ENCODE results near the gene PARD3B.

Gene PARD3B

DNA sequence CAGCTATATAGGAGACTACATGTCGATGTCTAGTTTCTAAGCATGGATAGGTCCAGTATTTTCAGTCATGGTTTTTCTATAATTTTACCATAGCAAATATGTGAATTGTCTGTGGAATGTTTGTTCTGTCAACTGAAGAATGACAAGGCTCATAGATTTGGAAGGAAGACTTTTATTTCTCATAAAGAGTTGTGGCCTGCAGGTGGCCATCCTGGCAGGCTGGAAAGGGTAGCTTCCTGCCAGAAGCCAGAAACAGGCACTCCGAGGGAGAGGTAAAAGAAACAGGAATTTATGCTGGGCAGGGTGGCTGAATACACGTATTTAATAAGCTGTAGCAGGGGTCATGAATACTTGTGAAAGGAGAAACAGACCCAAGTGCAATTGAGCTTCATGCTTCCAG is 182.1 kb downstream of the PARD3B start:
- FAIRE-seq, result no peak
- no peak for DNase-seq (ENCODE audit: insufficient read length, low spot score)
- TF ChIP-seq POLR2A (IDR thresholded peaks at IDR 0.05; ENCODE audit: low read depth, low read length), result no peak

DNA sequence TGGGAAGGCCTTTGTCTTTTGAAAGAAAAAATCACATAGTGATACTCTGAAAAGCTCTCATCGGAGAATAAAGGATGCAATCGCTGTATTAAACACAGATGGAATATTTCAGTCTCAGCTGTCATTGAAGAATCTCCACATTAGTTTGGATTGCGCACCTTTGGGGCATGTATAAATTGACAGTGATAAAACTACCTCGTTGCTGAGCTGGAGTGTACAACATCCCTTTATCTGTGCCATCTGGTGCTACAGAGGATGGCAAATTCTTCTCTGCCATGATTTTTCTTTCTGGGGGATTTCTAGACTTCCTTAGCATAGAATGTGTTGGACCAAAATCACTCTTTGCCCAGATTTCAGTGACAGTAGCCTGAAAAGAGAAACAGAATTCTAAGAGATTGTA is 185.3 kb downstream of the PARD3B start:
- no peak for TF ChIP-seq POLR2A (IDR thresholded peaks at IDR 0.05; ENCODE audit: low read depth, low read length)
- FAIRE-seq (no peak), DNase-seq (ENCODE audit: insufficient read length, low spot score) (no peak)

DNA sequence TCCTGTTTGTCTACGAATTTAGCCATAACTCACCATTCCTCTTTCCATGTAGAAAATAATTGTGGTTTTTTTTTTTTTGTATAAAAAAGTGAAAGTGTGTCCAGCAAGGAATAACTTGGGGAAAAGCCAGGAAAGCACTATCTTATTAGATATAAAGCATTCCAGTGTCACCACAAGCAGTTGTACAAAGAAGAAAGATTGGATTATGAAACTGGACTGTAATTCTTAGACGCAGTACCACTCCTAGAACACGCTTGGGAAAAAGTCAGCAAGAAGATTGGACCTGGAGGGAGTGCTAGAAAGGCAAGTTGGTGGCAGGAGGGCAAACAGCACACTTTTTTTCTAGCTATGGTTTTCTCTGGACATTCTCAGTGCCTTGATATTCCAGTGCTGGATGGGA is 186.7 kb downstream of the PARD3B start:
- FAIRE-seq (no peak), DNase-seq (ENCODE audit: insufficient read length, low spot score) (no peak)
- no peak for TF ChIP-seq POLR2A (IDR thresholded peaks at IDR 0.05; ENCODE audit: low read depth, low read length)

DNA sequence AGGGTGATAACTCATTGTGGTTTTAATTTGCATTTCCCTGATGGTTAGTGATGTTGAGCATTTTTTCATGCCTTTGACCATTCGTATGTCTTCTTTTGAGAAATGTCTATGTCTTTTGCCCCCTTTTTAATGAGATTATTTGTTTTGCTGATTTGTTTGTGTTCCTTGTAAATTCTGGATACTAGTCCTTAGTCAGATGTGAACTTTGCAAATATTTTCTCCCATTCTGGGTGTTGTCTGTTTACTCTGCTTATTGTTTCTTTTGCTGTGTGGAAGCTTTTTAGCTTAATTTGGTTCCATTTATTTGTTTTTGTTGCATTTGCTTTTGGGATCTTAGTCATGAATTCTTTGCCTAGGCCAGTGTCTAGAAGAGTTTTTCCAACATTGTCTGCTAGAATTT is 192.0 kb downstream of the PARD3B start:
- DNase-seq (ENCODE audit: insufficient read length, low spot score) (no peak), FAIRE-seq (no peak)
- TF ChIP-seq POLR2A (IDR thresholded peaks at IDR 0.05; ENCODE audit: low read depth, low read length), result no peak

DNA sequence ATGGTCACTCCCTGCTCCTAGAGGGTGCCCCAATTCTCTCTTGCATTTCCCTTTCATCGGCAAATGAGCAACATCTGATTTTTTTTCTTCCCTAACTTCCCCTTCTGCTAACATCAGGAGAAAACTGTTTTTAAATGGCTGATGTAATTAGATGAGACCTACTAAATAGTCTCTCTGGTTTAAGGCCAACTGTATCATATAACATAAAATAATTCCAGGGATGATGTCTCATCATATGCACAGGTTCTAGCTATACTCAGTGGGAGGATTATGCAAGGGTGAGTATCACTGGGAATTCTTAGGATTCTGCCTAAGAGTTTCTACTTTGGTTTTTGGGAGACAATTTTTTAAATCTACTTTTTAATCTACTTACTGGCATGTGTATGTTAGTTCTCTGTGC is 193.4 kb downstream of the PARD3B start:
- FAIRE-seq, result no peak
- DNase-seq (ENCODE audit: insufficient read length, low spot score), result no peak
- no peak for TF ChIP-seq POLR2A (IDR thresholded peaks at IDR 0.05; ENCODE audit: low read depth, low read length)

DNA sequence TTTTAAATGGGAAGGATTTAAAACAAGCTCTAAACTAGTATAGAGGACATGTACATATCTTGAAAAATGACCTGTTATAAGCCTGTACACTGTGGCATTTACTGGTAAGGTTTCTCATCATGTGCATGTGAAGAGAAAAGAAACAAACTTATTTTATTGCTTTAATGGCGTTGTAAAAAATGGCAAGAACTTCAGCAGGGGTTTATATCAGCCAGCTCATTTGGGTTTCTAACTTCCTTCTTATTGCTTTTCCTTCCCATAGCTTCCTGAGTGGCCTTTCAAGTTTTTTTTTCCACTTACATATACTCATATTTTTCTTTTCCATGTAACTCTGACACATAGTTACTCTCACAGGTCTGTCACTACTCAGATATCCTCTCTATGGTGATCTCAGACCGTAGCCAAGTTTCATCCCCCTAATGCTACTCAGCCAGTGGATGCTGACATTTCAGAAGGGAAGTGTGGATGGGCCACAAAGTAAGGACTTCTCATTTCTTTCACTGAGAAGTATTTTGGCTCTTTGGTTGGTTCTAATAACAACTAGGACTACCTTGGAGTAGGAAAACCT is 198.2 kb downstream of the PARD3B start:
- DNase-seq (ENCODE audit: insufficient read length, low spot score) (no peak), FAIRE-seq (no peak)
- no peak for TF ChIP-seq POLR2A (IDR thresholded peaks at IDR 0.05; ENCODE audit: low read depth, low read length)

DNA sequence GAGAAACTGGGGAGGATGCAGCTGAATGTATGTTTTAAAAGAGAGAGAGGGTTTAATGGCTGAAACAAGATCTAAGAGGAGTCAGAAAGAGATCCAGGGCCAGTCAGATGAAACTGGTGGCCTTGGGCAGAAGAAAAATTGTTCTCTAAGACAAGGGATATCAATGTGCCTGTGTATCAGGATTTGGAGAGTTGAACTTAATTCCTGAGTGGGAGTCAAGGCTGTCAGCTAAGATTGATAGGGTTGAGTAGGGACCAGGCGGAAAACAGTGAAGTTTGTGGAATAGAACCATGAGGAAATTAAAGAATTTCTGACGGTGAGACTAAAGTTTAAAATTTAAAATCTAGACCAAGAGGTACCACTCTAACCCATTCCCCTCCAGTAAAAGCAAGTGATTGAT is 199.2 kb downstream of the PARD3B start:
- DNase-seq (ENCODE audit: insufficient read length, low spot score) (no peak), FAIRE-seq (no peak)
- no peak for TF ChIP-seq POLR2A (IDR thresholded peaks at IDR 0.05; ENCODE audit: low read depth, low read length)

DNA sequence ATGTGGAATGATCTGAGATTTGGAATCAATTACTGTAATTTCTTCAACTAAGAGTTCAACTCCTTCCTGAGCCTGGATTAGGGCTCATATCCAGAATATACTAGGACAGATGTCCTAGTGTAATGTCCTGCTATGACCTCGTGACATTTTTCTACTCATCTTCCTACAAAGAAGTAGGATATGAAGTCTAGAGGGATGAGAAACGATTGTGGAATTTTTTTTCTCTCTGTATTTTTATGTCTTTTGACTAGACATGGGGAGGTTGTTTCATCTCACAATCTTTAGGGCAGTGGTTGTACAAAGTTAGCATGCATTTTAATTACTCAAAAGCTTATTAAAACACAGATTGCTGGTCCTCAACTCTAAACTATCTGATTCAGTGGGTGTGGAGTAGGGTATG is 203.0 kb downstream of the PARD3B start:
- FAIRE-seq, result no peak
- no peak for DNase-seq (ENCODE audit: insufficient read length, low spot score)
- TF ChIP-seq POLR2A (IDR thresholded peaks at IDR 0.05; ENCODE audit: low read depth, low read length), result no peak

DNA sequence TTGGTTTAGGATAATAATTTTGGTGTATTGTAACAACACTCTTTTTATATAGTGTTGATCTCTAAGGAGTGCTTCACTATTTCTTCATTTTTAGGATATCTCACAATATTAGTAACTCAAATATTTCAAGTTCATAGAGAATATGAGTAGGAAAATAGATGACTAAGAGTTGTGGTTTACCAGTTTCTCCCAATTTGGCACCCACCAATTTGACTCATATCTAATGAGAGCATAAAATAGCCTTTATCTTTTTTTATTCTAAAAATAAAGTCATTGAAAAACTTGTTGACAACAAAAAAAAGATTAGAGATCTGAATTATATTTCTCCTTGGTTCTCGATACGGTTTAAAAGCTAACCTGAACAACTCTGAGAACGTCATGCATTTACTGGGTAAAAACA is 204.0 kb downstream of the PARD3B start:
- FAIRE-seq (peak; percentile 48), DNase-seq (ENCODE audit: insufficient read length, low spot score) (no peak)
- TF ChIP-seq POLR2A (IDR thresholded peaks at IDR 0.05; ENCODE audit: low read depth, low read length), result no peak

DNA sequence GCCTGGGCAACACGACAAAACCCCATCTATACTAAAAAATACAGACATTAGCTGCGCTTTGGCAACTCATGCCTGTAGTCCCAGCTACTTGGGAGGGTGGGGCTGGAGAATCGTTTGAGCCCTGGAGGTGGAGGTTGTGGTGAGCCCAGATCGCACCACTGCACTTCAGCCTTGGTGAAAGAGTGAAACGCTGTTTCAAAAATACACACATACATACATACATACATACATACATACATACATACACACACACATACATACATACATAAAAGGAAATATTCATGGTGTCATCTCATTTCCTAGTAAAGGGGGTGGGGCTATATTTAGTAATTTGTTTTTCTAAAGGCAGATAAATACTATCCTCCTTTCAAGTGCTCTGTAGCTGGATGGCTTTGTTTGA is 205.1 kb downstream of the PARD3B start:
- no peak for TF ChIP-seq POLR2A (IDR thresholded peaks at IDR 0.05; ENCODE audit: low read depth, low read length)
- FAIRE-seq, result no peak
- no peak for DNase-seq (ENCODE audit: insufficient read length, low spot score)

DNA sequence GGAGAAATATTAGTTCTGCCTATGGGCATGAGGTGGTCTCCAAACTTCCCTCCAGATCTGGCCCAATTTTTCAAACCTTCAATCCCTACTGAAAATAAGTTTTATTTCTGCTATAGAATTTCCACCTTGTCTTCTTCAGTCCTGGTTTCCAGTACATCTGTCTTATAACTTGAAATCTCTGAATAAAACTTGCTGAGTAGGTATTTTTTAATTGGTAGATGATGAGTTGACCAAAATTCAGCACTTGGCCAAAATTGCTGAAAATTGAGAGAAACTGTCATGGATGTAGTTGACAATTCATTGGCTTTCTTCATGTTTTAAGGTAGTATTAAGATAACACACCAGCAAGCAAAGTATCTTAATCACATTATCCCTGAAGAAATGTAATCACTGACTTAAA is 206.2 kb downstream of the PARD3B start:
- no peak for TF ChIP-seq POLR2A (IDR thresholded peaks at IDR 0.05; ENCODE audit: low read depth, low read length)
- FAIRE-seq (no peak), DNase-seq (ENCODE audit: insufficient read length, low spot score) (no peak)

DNA sequence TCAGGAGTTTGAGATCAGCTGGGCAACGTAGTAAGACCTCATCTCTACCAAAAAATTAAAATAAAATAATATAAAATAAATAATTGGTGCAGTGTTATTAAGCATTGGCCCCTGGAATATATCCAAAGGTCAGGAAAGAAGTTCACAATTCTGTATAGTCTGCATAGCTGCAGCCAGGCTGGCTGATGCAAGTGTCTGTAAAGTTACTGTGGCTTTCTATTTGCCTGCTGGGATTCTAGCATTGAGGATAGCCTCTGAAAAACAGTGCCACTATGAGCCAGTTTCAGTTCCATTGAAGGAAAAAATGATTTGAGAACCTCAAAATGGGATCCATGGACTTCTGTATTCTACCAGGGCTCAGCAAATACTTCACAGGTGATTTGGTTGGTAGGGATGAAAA is 208.6 kb downstream of the PARD3B start:
- FAIRE-seq (no peak), DNase-seq (ENCODE audit: insufficient read length, low spot score) (no peak)
- no peak for TF ChIP-seq POLR2A (IDR thresholded peaks at IDR 0.05; ENCODE audit: low read depth, low read length)

DNA sequence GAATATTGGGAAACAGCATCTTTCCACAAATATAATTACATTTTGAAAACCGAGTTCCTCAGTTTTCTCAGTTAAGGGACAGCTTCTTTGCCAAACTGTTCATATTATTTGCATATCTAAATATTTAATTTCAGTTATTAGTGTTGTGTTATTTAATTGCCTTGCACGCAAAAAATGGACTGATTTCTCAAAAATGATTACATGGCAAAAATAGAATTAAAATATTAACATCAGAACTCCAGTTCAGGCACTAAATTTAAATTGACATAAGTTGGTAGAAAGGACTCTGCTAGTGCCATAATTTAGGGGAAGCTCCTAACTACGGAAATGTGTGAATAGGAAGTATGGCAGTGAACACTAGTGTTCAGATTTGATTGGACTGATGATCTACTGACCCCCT is 209.6 kb downstream of the PARD3B start:
- FAIRE-seq (no peak), DNase-seq (ENCODE audit: insufficient read length, low spot score) (no peak)
- TF ChIP-seq POLR2A (IDR thresholded peaks at IDR 0.05; ENCODE audit: low read depth, low read length), result no peak

DNA sequence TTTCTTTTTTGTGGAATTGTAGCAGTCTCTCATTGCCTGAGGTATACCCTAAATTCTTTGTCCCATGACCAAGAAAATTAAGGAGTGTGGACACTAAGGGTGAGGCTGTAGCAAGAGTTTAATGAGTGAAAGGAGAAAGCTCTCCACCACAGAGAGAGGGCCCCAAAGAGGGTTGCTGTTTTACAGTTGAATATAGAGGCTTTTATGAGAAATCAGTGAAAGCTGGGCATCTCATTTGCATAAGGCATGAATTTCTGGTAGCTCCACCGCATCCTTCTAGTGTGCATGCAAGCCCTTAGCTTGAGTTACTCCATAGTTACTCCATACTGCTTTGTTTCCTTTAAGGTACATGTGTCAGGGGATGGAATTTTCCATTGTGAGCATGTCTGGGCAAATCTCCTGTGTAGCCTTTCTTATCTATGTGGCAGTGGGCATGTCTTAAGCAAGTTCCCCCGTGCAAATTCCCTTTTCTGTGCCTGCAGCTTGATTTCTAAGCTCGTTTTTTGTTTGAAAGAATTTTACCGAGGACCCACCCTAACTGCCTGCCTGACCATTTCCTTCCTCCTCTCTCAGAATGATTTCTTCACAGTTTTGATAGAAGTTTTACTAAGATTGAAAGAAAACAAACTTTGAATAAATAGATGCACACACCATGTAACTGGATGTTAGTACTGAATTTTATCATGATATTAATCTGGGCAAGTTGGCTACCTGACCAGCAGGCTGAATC is 218.9 kb downstream of the PARD3B start:
- FAIRE-seq (no peak), DNase-seq (ENCODE audit: insufficient read length, low spot score) (no peak)
- no peak for TF ChIP-seq POLR2A (IDR thresholded peaks at IDR 0.05; ENCODE audit: low read depth, low read length)

DNA sequence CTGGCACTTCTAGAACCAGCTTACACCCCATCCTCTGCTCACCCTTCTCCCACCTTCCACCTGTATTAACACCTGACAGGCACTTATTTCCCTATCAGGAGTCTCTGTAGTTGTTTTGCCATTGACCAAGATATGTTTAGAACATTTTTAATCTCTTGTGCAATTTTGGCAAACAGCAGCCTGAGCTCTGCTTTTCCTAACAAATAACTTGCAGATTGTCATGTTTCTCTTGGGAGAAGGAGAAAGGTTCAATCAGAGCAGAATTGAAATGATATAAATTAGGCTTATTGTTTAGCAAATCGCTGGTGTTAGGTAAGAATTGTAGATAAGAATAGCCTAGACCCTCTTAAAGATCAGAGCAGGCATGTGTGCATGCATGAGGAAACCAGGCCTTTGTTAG is 225.5 kb downstream of the PARD3B start:
- no peak for DNase-seq (ENCODE audit: insufficient read length, low spot score)
- no peak for TF ChIP-seq POLR2A (IDR thresholded peaks at IDR 0.05; ENCODE audit: low read depth, low read length)
- no peak for FAIRE-seq
